Measurements from ENCODE around the gene PSORS1C2.

Gene PSORS1C2

DNA sequence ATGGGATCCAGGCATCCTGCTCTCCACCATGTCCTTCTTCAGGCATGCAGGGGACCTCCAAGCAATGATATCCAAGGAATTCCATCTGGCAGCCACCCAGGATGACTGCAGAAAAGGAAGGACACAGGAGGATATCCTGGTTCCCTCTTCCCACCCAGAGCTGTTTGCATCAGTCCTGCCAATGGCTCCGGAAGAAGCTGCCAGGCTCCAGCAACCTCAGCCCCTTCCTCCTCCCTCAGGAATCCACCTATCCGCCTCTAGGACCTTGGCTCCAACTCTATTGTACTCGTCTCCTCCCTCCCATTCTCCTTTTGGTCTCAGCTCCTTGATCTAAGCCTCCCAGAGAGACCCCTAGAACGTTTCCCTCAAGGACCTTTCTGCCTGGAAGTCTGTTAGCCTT is 733 bp upstream of the PSORS1C2 start:
- DNase-seq (ENCODE audit: low read depth) = no peak

GRCh38 chr6:31135710-31136109 is 3.2 kb downstream of the PSORS1C2 start:
- DNase-seq (ENCODE audit: low read depth) = no peak

DNA sequence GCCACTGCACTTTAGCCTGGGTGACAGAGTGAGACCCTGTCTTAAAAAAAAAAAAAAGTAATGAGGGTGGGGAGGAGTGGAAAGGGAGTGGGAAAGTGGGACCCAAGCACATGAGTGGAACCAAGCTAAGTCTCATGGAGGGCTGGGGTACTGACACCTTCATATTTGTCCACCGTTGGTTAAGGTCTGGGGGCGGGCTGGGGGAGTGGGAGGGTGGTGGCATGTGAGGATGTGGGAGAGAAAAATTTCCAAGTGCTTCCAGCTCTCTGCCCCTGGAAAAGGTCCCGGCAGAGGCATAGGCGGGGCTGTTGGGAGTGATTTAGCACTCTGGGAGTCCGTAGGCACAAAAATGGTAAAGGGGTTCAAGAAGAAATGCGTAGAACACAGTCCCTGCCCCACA is 6.1 kb downstream of the PSORS1C2 start:
- no peak for DNase-seq (ENCODE audit: low read depth)

- DNase-seq (ENCODE audit: low read depth) = no peak
These were observed 7.3 kb downstream of the PSORS1C2 start for GRCh38 chr6:31131595-31131994.

GRCh38 chr6:31130751-31131150 is 8.1 kb downstream of the PSORS1C2 start:
- no peak for DNase-seq (ENCODE audit: low read depth)

DNA sequence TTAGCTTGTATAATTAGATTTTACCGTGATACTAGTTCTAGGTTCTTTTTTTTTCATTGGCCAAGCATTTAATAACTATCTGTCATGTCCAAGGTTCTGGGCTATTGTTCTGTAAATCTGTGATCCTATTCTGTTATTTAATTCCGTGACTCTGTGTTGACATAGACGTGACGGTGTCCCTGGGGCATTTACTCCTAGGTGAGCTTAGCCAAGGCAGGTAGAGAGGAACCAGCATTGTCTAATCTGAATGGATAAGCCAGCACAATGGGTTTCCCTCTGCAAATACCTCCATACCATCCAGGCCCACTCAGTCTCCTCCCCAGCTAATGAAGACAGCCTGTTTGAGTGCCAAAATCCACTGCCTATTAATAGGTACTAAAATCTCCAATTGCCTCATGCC is 9.7 kb downstream of the PSORS1C2 start:
- DNase-seq (ENCODE audit: low read depth) = no peak

DNA sequence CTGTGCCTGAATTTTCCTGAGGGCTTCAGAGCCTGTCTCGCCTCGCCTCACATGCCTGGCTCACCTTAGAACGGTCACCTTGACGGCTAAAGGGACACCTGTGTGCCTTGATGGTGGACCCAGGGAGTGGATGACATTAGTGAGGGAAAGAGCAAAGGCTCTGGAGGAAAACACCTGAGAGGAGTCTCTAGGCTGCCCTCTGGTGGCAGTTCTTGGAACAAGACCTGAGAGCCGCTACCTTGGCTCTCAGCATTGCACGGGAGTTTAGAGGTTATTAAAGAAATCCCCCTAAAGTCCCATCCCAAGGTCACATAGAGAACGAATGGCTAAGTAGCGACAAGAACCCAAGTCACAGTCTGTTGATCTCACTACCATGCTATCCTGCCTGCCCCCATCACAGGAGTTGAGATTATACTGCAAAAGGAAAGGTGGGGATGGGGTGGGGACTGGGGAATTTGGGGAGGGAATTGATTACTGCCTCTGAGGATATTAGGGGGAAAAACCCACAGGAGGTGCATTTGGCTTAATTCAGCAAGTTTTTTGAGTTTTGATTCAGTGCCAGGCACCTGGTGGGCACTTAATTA is 10.7 kb downstream of the PSORS1C2 start:
- no peak for DNase-seq (ENCODE audit: low read depth)

GRCh38 chr6:31126396-31127175 is 12.3 kb downstream of the PSORS1C2 start:
- no peak for DNase-seq (ENCODE audit: low read depth)

- no peak for DNase-seq (ENCODE audit: low read depth)
These were observed 13.1 kb downstream of the PSORS1C2 start for GRCh38 chr6:31125586-31126363.

DNA sequence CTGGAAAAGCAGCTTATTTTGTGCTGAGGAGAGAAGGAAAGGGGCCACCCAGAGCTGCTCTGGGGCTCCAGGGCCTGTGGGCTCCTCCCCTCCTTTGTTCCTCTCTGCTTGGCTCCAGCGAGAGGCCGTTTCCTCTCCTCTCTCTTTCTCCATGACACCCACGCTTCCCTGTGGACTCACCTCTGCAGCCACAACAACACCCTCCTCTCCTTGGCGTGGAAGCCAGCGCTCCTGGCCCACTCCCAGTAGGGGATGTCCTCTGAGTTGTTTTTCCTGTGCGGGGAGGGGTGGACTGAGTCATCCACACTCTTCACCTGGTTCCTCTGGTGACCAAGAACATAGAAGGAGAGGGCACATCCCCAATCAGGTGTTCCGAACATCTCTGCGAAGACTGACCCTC is 13.7 kb downstream of the PSORS1C2 start:
- no peak for DNase-seq (ENCODE audit: low read depth)

- peak; percentile 57 for DNase-seq (ENCODE audit: low read depth)
These were observed 15.8 kb downstream of the PSORS1C2 start for GRCh38 chr6:31122791-31123706.

DNA sequence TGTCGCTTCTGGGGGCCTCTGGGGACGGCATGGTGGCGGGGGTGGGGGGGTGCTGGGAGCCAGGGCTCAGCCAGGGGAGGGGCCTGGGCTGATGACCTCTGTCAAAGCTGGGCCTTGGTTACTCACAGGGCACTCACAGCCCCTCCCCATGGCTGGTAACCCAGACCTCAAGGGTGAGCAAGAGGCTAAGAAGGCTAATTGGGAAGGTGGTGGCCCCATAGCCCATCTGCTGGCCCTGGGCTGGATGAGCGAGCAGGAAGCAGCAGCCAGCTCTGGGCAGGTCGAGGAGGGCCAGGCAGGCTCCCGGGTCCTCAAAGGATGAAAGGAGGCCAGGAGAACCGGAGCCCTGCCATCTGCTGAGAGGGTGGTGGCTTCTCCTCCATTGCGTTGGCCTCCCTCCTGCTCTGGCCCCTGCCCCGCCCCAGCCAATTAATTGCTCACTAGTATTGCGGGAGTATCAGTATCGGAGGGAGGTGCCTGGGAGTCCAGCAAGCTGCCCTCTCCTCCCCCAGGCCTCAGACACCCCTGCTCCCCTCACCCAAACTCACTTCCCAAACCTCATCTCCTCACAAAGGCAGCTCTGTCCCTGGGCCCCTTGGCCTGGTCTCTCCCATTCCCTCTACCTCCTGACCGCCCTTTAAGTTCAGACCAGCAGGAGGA is 17.6 kb downstream of the PSORS1C2 start:
- no peak for DNase-seq (ENCODE audit: low read depth)

DNA sequence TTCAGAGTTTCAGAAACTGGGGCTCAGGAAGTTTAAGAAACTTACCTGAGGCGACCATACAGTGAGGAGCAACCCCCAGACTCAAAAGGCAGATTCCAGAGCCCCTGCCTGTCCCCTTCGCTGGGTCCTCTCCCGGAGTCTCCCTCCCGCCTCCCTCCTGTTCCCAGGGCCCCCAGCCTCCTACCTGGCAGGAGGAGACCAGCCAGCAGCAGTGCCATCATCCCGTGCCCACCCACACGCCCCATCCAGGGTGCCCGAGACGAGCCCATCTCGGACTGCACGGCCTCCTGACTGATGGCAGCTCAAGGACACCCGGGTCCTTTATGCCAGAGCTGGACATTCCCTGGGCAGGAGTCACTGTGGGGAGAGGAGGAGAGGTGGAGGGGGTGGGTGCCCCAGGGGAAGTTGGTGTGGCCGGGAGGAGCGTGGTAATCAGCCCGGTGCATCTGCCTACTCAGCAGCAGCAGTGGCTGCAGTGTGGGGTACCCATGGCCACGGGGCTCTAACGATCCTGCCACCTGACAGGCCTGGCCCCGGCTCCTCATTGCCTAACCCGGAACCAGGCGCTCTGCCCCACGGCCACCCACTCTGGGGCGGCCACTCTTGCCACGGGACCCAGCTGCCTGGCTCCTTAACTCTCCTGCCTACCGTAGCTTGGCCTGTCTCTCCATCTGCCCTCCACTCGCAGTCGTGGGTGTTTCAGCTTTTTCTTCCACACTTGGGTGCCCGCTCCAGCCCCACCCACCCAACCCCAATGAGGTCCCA is 18.5 kb downstream of the PSORS1C2 start, which contains the start of gene CDSN:
Gene CDSN, minus strand, starts transcription at position 296 of the 765 bp plus-strand sequence. Its CDS starts 27 bp downstream, at position 269.
- DNase-seq (ENCODE audit: low read depth) = no peak

DNA sequence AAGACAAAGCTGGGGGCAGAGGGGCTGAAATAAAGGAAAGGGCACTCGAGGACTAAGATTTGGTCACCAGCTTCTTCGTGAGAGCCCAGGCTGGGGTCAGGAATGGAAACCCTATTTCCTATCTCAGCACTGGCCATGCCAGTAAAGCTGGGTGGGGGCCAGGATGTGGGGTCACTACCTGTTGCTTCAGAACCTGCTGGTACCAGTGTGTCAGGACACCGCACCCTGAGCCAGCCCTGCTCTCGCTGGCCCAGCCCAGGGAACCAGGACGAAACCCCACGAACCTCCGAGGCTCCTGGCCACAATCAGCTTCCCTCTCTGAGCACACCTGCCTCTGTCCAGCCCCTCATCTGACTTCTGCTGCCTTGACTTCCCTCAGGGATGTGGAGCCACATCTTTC is 20.7 kb downstream of the PSORS1C2 start:
- DNase-seq (ENCODE audit: low read depth) = no peak

GRCh38 chr6:31116661-31117385 is 22.0 kb downstream of the PSORS1C2 start:
- DNase-seq (ENCODE audit: low read depth) = no peak

GRCh38 chr6:31115941-31116560 is 22.8 kb downstream of the PSORS1C2 start:
- DNase-seq (ENCODE audit: low read depth) = no peak

DNA sequence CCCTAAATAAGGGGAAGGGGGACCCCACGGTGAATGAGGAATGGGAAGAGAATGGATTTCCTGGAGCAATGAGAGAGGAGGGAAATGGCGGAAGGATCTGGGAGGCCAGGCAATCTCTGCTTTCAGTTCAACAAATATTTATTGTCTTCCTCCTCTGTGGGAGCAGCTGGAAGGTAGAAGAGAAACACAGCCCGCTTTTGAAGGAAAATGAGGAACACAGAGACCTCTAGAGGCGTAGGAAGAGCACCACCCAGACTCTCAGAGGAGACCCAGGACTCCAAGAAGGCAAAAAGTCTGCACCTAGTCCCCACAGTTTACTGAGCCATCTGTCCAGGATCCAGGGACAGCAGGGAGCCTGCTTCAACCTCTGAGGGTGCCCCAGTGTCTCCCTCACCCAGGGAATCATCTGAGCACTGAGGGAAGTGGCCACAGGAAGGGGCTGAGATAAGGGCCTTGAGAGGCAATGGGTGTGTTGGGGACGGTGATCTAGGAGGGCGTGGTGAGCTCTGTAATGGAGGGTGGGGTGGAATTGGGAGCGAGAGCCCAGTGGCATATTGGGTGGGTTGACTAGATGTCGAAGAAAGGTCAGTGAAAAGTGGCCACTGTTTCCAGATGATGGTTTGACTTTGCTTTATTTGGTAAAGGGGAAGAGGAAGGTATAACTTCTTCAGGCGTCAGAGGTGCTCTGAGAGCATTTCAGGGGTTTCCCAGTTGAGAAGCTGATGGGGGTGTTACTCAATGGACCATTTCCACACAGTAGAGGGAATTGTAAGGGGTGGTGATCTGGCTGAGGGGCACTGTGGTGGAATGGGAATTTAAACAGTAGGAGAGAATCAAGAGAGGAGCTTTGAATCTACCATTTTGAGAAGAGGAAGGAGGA is 23.7 kb downstream of the PSORS1C2 start:
- peak; percentile 33 for DNase-seq (ENCODE audit: low read depth)

DNA sequence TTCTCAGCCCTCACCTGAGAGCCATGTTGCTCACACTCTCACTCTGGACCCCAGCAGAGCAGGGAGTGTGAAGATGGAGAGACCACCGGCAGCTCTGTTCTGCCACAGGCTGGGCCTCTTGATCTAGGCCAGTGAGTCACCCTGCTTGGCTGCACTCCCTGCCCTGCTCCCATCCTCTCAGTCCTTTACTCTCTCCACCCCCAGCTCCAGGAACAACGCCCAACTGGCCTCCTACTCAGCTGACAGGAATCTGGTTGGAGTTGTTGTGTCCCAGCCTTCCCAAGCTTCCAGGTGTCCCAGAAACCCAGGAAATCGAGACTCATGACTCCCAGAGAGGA is 24.4 kb downstream of the PSORS1C2 start, which contains the start of gene PSORS1C1:
Gene PSORS1C1, plus strand, starts transcription at position 260 of the 338 bp plus-strand sequence. CDS start 14,833 bp downstream, outside the sequence.
- DNase-seq (ENCODE audit: low read depth) = peak; percentile 94
